ENCODE results near the gene TAS2R43. TPM values are rescaled to one million over a fixed set of nuclear protein-coding genes. Genes with fewer than 3 reads are reported as not detected.
"Not testable (repeated sequence)": the region's sequence is repeated elsewhere in the genome, so short reads cannot be mapped to it uniquely, and the experiment has no call there.

TAS2R43 gene
- polyA plus RNA-seq (2013, experiment 1 of 2; ENCODE audit: insufficient read length): 0.14 TPM
- polyA plus RNA-seq (2013, experiment 2 of 2; ENCODE audit: insufficient read length): not detected

- no peak for DNase-seq
Measured at GRCh38 chr12:11092128-11092527, at the start of gene TAS2R43. TSS of gene TAS2R43 (minus strand) at chr12:11092313. CDS start at chr12:11092229, 84 bp downstream.

GRCh38 chr12:11136075-11136474, 44.0 kb upstream of the TAS2R43 start:
- DNase-seq: no peak

GRCh38 chr12:11134305-11134704, 42.2 kb upstream of the TAS2R43 start, which contains the start of gene TAS2R30:
TSS of gene TAS2R30 (minus strand) at chr12:11134644. CDS start at chr12:11134244, 400 bp downstream.
- no peak for DNase-seq

GRCh38 chr12:11133816-11134215, 41.7 kb upstream of the TAS2R43 start:
- DNase-seq: no peak

GRCh38 chr12:11133162-11133561, 41.0 kb upstream of the TAS2R43 start:
- DNase-seq: no peak

GRCh38 chr12:11130999-11131398, 38.9 kb upstream of the TAS2R43 start:
- DNase-seq: no peak

- no peak for DNase-seq
Measured at GRCh38 chr12:11130382-11130781, 38.3 kb upstream of the TAS2R43 start.

- DNase-seq: not testable (repeated sequence)
Measured at GRCh38 chr12:11114130-11114529, 22.0 kb upstream of the TAS2R43 start.

GRCh38 chr12:11111213-11111612, 19.1 kb upstream of the TAS2R43 start:
- DNase-seq: not testable (repeated sequence)

- DNase-seq: no peak
Measured at GRCh38 chr12:11108862-11109261, 16.7 kb upstream of the TAS2R43 start.

- DNase-seq: no peak
Measured at GRCh38 chr12:11107719-11108118, 15.6 kb upstream of the TAS2R43 start.

- DNase-seq: no peak
Measured at GRCh38 chr12:11106288-11106687, 14.2 kb upstream of the TAS2R43 start.

- no peak for DNase-seq
Measured at GRCh38 chr12:11105546-11105945, 13.4 kb upstream of the TAS2R43 start.

GRCh38 chr12:11094910-11095309, 2.8 kb upstream of the TAS2R43 start:
- not testable (repeated sequence) for DNase-seq

- DNase-seq: no peak
Measured at GRCh38 chr12:11089246-11089645, 2.9 kb downstream of the TAS2R43 start.

- DNase-seq: no peak
Measured at GRCh38 chr12:11085419-11085818, 6.7 kb downstream of the TAS2R43 start.

GRCh38 chr12:11081987-11082386, 10.1 kb downstream of the TAS2R43 start:
- no peak for DNase-seq

GRCh38 chr12:11078246-11078645, 13.9 kb downstream of the TAS2R43 start:
- DNase-seq: no peak

GRCh38 chr12:11075642-11076041, 16.5 kb downstream of the TAS2R43 start:
- no peak for DNase-seq

- DNase-seq: no peak
Measured at GRCh38 chr12:11071414-11071813, 20.7 kb downstream of the TAS2R43 start.

GRCh38 chr12:11070999-11071398, 21.1 kb downstream of the TAS2R43 start:
- DNase-seq: no peak

- no peak for DNase-seq
Measured at GRCh38 chr12:11069854-11070365, 22.2 kb downstream of the TAS2R43 start.

GRCh38 chr12:11067514-11067913, 24.6 kb downstream of the TAS2R43 start:
- peak; percentile 10 for DNase-seq

GRCh38 chr12:11062194-11062593, 29.9 kb downstream of the TAS2R43 start, which contains the start of gene TAS2R46:
TSS of gene TAS2R46 (minus strand) at chr12:11062294. CDS start at chr12:11062294, 0 bp downstream.
- DNase-seq: not testable (repeated sequence)

- DNase-seq: no peak
Measured at GRCh38 chr12:11059784-11060183, 32.3 kb downstream of the TAS2R43 start.

Measured in fibroblast of skin of abdomen (primary cell).